ENCODE measurements around the gene B4GALNT3.

The B4GALNT3 gene

DNA sequence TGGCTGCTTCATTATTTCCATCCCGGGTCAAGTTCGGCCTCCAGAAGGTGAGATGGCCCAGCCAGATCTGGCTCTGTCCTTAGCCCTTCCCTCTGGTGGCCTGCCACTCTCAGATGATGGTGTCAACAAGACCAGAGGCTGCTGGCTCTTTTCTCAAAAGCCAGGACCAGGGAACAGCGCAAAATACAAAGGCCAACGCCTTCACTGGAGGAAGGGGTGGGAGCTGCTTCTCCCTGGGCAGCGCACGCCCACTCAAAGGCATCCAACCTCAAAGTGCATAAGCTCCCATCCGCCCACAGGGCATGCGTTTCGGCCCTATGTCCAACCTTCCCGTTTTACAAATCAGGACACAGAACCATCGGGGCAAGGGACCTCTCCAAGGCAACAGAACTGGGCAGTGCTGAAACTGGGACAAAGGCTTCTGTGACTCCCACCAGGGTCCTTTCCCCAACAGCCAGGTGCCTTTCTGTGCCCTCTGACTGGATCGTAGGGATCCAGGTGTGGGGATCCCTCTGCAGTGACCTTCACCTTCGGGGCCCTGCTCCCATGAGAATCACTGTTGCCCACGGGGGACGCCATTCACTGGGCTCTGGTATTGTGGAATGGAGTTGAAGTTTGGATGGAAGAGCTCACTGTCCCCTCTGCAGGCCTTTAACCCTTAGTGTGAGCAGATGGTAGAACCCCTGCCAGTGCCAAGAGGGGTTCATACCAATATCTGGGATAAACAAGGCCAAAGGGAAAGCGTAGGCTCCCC, 126.8 kb downstream of the B4GALNT3 start:
- no peak overlapping the region for H3K9ac ChIP-seq (ENCODE audit: insufficient read length)
- H3K4me3 ChIP-seq, result no peak overlapping the region
- H3K27ac ChIP-seq, result no peak overlapping the region
- no peak for DNase-seq (ENCODE audit: low read depth, low spot score)
- TF ChIP-seq EZH2 (IDR thresholded peaks at IDR 0.05), result no peak
- no peak for TF ChIP-seq FOXP2 (optimal IDR thresholded peaks at IDR 0.05; ENCODE audit: control extremely low read depth, extremely low read length, insufficient read depth)
- TF ChIP-seq POLR2AphosphoS5 (IDR thresholded peaks at IDR 0.05; ENCODE audit: borderline replicate concordance, low read depth, low read length), result no peak
- no peaks in the 10 kb centered on the region for H3K36me3 ChIP-seq (ENCODE audit: insufficient read depth, low read length)
- no peaks in the 10 kb centered on the region for H3K9me3 ChIP-seq (ENCODE audit: low read depth, low read length)

DNA sequence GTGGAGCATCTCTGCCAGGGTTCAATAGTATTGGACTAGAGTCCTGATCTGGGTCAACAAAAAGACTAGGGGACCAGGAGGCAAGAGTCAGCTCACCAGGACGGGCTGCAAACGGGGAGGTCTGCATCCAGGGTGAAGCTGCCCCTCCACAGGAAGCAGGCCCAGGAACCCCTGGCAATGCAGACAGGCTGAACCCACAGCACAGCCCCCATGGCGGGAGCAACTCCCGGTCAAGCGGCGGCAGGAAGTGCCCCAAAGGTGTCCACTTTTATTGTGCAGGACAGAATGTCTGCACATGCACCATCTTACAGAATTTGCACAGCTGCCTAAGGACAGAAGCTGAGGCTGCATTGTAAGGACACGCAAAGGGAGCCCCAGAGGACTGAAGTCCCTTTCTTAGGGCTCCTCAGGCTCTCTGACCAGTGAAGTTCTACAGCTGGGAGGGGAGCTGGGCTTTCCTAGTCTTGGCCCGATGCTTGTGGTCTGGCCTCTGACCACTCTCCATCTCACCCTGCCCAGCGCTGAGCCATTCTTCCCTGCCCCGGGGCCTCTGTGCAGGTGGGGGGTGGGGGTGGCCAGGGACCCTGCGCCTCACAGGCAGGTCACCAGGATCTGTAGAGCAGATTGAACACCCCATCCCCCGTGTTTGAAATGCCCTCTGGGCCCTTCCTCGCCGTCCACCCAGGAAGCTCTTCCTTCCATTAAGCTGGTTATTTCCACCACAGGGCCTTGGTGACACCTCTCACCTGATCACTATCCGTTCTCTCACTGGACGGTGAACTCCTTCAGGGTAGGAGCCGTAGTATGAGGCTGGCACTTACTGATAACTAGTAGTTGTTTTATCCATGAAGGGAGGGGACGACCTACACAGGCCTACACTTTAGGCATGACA, 127.6 kb downstream of the B4GALNT3 start:
- Histone ChIP-seq H3K27ac (no peak overlapping the region), H3K9ac (ENCODE audit: insufficient read length) (no peak overlapping the region), H3K36me3 (ENCODE audit: insufficient read depth, low read length) (no peaks in the 10 kb centered on the region), H3K4me3 (no peak overlapping the region), H3K9me3 (ENCODE audit: low read depth, low read length) (no peaks in the 10 kb centered on the region)
- TF ChIP-seq FOXP2 (optimal IDR thresholded peaks at IDR 0.05; ENCODE audit: control extremely low read depth, extremely low read length, insufficient read depth) (no peak), POLR2AphosphoS5 (IDR thresholded peaks at IDR 0.05; ENCODE audit: borderline replicate concordance, low read depth, low read length) (no peak), EZH2 (IDR thresholded peaks at IDR 0.05) (no peak)
- no peak for DNase-seq (ENCODE audit: low read depth, low spot score)

DNA sequence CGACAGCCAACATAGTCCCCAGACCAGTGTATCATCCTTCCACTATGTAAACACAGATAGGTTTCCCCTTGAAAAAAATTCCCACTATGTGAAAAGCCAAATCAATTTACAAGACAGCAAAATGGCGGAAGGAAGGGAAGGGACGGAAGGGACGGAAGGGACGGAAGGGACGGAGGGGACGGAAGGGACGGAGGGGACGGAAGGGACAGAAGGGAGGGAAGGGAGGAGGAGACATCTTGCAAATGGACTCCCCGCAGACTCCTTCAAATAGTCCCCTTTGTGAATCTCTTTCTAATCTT, 128.2 kb downstream of the B4GALNT3 start:
- H3K4me3 ChIP-seq, result no peak overlapping the region
- no peaks in the 10 kb centered on the region for H3K9me3 ChIP-seq (ENCODE audit: low read depth, low read length)
- no peak for DNase-seq (ENCODE audit: low read depth, low spot score)
- TF ChIP-seq FOXP2 (optimal IDR thresholded peaks at IDR 0.05; ENCODE audit: control extremely low read depth, extremely low read length, insufficient read depth) (no peak), POLR2AphosphoS5 (IDR thresholded peaks at IDR 0.05; ENCODE audit: borderline replicate concordance, low read depth, low read length) (no peak), EZH2 (IDR thresholded peaks at IDR 0.05) (no peak)
- no peak overlapping the region for H3K9ac ChIP-seq (ENCODE audit: insufficient read length)
- no peak overlapping the region for H3K27ac ChIP-seq
- no peaks in the 10 kb centered on the region for H3K36me3 ChIP-seq (ENCODE audit: insufficient read depth, low read length)

GRCh38 chr12:588646-589045, 128.9 kb downstream of the B4GALNT3 start:
- no peak for TF ChIP-seq FOXP2 (optimal IDR thresholded peaks at IDR 0.05; ENCODE audit: control extremely low read depth, extremely low read length, insufficient read depth)
- TF ChIP-seq POLR2AphosphoS5 (IDR thresholded peaks at IDR 0.05; ENCODE audit: borderline replicate concordance, low read depth, low read length), result no peak
- no peak for TF ChIP-seq EZH2 (IDR thresholded peaks at IDR 0.05)
- Histone ChIP-seq H3K9me3 (ENCODE audit: low read depth, low read length) (no peaks in the 10 kb centered on the region), H3K4me3 (no peak overlapping the region), H3K9ac (ENCODE audit: insufficient read length) (no peak overlapping the region), H3K36me3 (ENCODE audit: insufficient read depth, low read length) (no peaks in the 10 kb centered on the region), H3K27ac (no peak overlapping the region)
- DNase-seq (ENCODE audit: low read depth, low spot score), result no peak

GRCh38 chr12:590206-590750, 130.5 kb downstream of the B4GALNT3 start:
- Histone ChIP-seq H3K4me3 (no peak overlapping the region), H3K9ac (ENCODE audit: insufficient read length) (no peak overlapping the region), H3K9me3 (ENCODE audit: low read depth, low read length) (no peaks in the 10 kb centered on the region), H3K27ac (no peak overlapping the region), H3K36me3 (ENCODE audit: insufficient read depth, low read length) (no peaks in the 10 kb centered on the region)
- no peak for TF ChIP-seq FOXP2 (optimal IDR thresholded peaks at IDR 0.05; ENCODE audit: control extremely low read depth, extremely low read length, insufficient read depth)
- TF ChIP-seq POLR2AphosphoS5 (IDR thresholded peaks at IDR 0.05; ENCODE audit: borderline replicate concordance, low read depth, low read length), result no peak
- no peak for TF ChIP-seq EZH2 (IDR thresholded peaks at IDR 0.05)
- no peak for DNase-seq (ENCODE audit: low read depth, low spot score)

GRCh38 chr12:591167-592023, 131.7 kb downstream of the B4GALNT3 start:
- no peak for TF ChIP-seq POLR2AphosphoS5 (IDR thresholded peaks at IDR 0.05; ENCODE audit: borderline replicate concordance, low read depth, low read length)
- no peak for TF ChIP-seq EZH2 (IDR thresholded peaks at IDR 0.05)
- no peak for TF ChIP-seq FOXP2 (optimal IDR thresholded peaks at IDR 0.05; ENCODE audit: control extremely low read depth, extremely low read length, insufficient read depth)
- Histone ChIP-seq H3K9ac (ENCODE audit: insufficient read length) (no peak overlapping the region), H3K27ac (no peak overlapping the region), H3K4me3 (no peak overlapping the region), H3K36me3 (ENCODE audit: insufficient read depth, low read length) (no peaks in the 10 kb centered on the region), H3K9me3 (ENCODE audit: low read depth, low read length) (no peaks in the 10 kb centered on the region)
- no peak for DNase-seq (ENCODE audit: low read depth, low spot score)

DNA sequence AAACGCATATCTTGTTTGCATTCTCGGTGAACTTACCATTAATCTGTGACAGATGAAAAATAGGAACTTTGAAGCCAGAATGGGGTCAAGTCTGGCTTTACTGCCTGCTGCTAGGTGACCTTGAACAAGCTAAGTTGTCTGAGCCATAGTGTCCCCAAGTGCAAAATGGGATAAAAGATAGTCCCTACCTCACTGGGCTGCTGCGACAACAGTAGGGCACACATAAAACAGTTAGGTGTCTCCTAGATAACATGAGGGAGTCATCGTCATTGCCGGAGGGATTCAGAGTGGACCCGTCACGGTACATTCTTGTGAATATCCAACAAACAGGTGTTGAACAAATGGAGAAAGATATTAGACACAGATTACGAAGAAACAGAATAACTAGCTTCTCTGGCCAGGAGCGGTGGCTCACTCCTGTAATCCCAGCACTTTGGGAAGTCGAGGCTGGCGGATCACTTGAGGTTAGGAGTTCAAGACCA, 132.3 kb downstream of the B4GALNT3 start:
- Histone ChIP-seq H3K27ac (no peak overlapping the region), H3K9me3 (ENCODE audit: low read depth, low read length) (no peaks in the 10 kb centered on the region), H3K36me3 (ENCODE audit: insufficient read depth, low read length) (no peaks in the 10 kb centered on the region), H3K4me3 (no peak overlapping the region), H3K9ac (ENCODE audit: insufficient read length) (no peak overlapping the region)
- no peak for TF ChIP-seq FOXP2 (optimal IDR thresholded peaks at IDR 0.05; ENCODE audit: control extremely low read depth, extremely low read length, insufficient read depth)
- no peak for TF ChIP-seq EZH2 (IDR thresholded peaks at IDR 0.05)
- TF ChIP-seq POLR2AphosphoS5 (IDR thresholded peaks at IDR 0.05; ENCODE audit: borderline replicate concordance, low read depth, low read length), result no peak
- DNase-seq (ENCODE audit: low read depth, low spot score), result no peak

All from SK-N-MC (cell line).